IMR-90 (cell line): Measurements from ENCODE around the gene PLD1. TPM values are rescaled to one million over a fixed set of nuclear protein-coding genes. Genes with fewer than 3 reads are reported as not detected.

Source experiments
- ATAC-seq: fragments of 200-7000 bp; cut with Tn5 transposase; 2 replicates; pipeline ENCODE4 v1.9.1; 2020; ENCODE audit warnings: low read depth, mild to moderate bottlenecking, moderate library complexity
- BruUV-seq: library from RNA; stranded (reverse); fragments of 400-500 nt; replicated peaks from 2 replicates; lab custom pipeline; 2021; lab: Mats Ljungman, UMichigan
- CTCF ChIA-PET: fragments of 300-600 bp; formaldehyde crosslinking; extraction: SDS; loops from one replicate; lab custom pipeline; 2021; ENCODE audit warnings: antibody characterized with exemption; lab: Yijun Ruan, JAX
- POLR2A ChIA-PET: fragments of 300-600 bp; sonication (Branson Sonifier 250); formaldehyde crosslinking; loops from one replicate; lab custom pipeline; 2022; ENCODE audit warnings: antibody characterized with exemption; ENCODE audit not compliant: unreplicated experiment; lab: Charles Lee
- DNase-seq: peaks from one replicate; pipeline ENCODE4 v3.0.0; 2013
- H2AFZ ChIP-seq: replicated peaks from 2 replicates; pipeline ENCODE3; 2013; ENCODE audit warnings: low read length, mild to moderate bottlenecking; ENCODE audit not compliant: poor library complexity
- H2AK5ac ChIP-seq: 2 replicates; pipeline ENCODE4 v1.6.1; 2013; ENCODE audit warnings: low read depth, low read length, inconsistent platforms
- H2AK9ac ChIP-seq: replicated peaks from 2 replicates; pipeline ENCODE3; 2013; ENCODE audit warnings: mild to moderate bottlenecking, low read depth, low read length, moderate library complexity; ENCODE audit not compliant: poor library complexity
- H2BK120ac ChIP-seq: 2 replicates; pipeline ENCODE4 v1.6.1; 2013; ENCODE audit warnings: low read depth, low read length, inconsistent platforms
- H2BK15ac ChIP-seq: 3 replicates; pipeline ENCODE4 v1.6.1; 2013; ENCODE audit warnings: low read depth, low read length, inconsistent platforms
- H2BK20ac ChIP-seq: 2 replicates; pipeline ENCODE4 v1.6.1; 2013; ENCODE audit warnings: low read depth, mild to moderate bottlenecking, inconsistent platforms, low read length, moderate library complexity
- H2BK5ac ChIP-seq: 2 replicates; pipeline ENCODE4 v1.6.1; 2013; ENCODE audit warnings: mild to moderate bottlenecking, low read depth, low read length, inconsistent platforms; ENCODE audit not compliant: poor library complexity, severe bottlenecking
- H3K14ac ChIP-seq: replicated peaks from 2 replicates; pipeline ENCODE4 v1.6.1; 2013; ENCODE audit warnings: low read depth, low read length, inconsistent platforms
- H3K18ac ChIP-seq: 2 replicates; pipeline ENCODE4 v1.6.1; 2013; ENCODE audit warnings: low read depth, low read length, control low read depth
- H3K23ac ChIP-seq: 2 replicates; pipeline ENCODE4 v1.6.1; 2013; ENCODE audit warnings: low read depth, low read length, inconsistent platforms
- H3K27ac ChIP-seq: 2 replicates; pipeline ENCODE4 v1.5.1; 2013; ENCODE audit warnings: mild to moderate bottlenecking, control low read depth, low read length; ENCODE audit not compliant: insufficient read depth
- H3K27me3 ChIP-seq: 2 replicates; pipeline ENCODE4 v1.6.1; 2013; ENCODE audit warnings: low read length; ENCODE audit not compliant: control insufficient read depth, insufficient read depth
- H3K36me3 ChIP-seq: 2 replicates; pipeline ENCODE4 v1.6.1; 2013; ENCODE audit warnings: low read length, mixed read lengths; ENCODE audit not compliant: control insufficient read depth, insufficient read depth
- H3K4ac ChIP-seq: 2 replicates; pipeline ENCODE4 v1.6.1; 2013; ENCODE audit warnings: low read depth, low read length, inconsistent platforms
- H3K4me1 ChIP-seq: 2 replicates; pipeline ENCODE4 v1.6.1; 2013; ENCODE audit warnings: low read length, mixed read lengths; ENCODE audit not compliant: control insufficient read depth, insufficient read depth
- H3K4me2 ChIP-seq: 2 replicates; pipeline ENCODE4 v1.6.1; 2013; ENCODE audit warnings: low read depth, mild to moderate bottlenecking, control low read depth, low read length, moderate library complexity
- H3K4me3 ChIP-seq: 2 replicates; pipeline ENCODE4 v1.5.1; 2013; ENCODE audit warnings: low read depth, mild to moderate bottlenecking, control low read depth, low read length, moderate library complexity; ENCODE audit not compliant: insufficient read depth
- H3K56ac ChIP-seq: 2 replicates; pipeline ENCODE4 v1.6.1; 2013; ENCODE audit warnings: low read length, inconsistent platforms; ENCODE audit not compliant: insufficient read depth; ENCODE audit errors: extremely low read depth
- H3K79me1 ChIP-seq, 2 experiments: 2 replicates each; pipeline ENCODE4 v1.6.1; 2013; ENCODE audit warnings: low read length in 2 of 2, inconsistent platforms in 1 of 2, low read depth in 1 of 2
- H3K9ac ChIP-seq: 2 replicates; pipeline ENCODE4 v1.6.1; 2013; ENCODE audit warnings: low read depth, low read length, control low read depth
- H3K9me1 ChIP-seq: 2 replicates; pipeline ENCODE4 v1.6.1; 2013; ENCODE audit warnings: low read length, inconsistent platforms; ENCODE audit not compliant: insufficient read depth
- H3K9me3 ChIP-seq: 2 replicates; pipeline ENCODE4 v1.6.1; 2013; ENCODE audit warnings: low read length; ENCODE audit not compliant: control insufficient read depth, insufficient read depth
- H4K20me1 ChIP-seq: 2 replicates; pipeline ENCODE4 v1.6.1; 2013; ENCODE audit warnings: low read length, inconsistent platforms; ENCODE audit not compliant: insufficient read depth
- H4K5ac ChIP-seq: 2 replicates; pipeline ENCODE4 v1.6.1; 2013; ENCODE audit warnings: mild to moderate bottlenecking, low read depth, low read length, control low read depth
- H4K8ac ChIP-seq, 2 experiments: 2 replicates each; pipeline ENCODE4 v1.6.1; 2013; ENCODE audit warnings: low read depth in 2 of 2, low read length in 2 of 2, control low read depth in 1 of 2, inconsistent platforms in 1 of 2
- H4K91ac ChIP-seq: 2 replicates; pipeline ENCODE4 v1.6.1; 2013; ENCODE audit warnings: low read depth, low read length, inconsistent platforms; ENCODE audit not compliant: insufficient read depth
- BHLHE40 ChIP-seq: fragments of 150-350 bp; IDR thresholded peaks from 2 replicates; pipeline ENCODE4 v1.6.1; 2016; ENCODE audit warnings: mild to moderate bottlenecking, low read depth, low read length
- CEBPB ChIP-seq: IDR thresholded peaks from 2 replicates; pipeline ENCODE4 v1.6.1; 2012; ENCODE audit warnings: low read depth, low read length, improper control_type of control experiment
- CHD1 ChIP-seq: IDR thresholded peaks from 2 replicates; pipeline ENCODE4 v1.6.1; 2012; ENCODE audit warnings: low read depth, low read length, improper control_type of control experiment
- CTCF ChIP-seq: conservative IDR thresholded peaks from 2 replicates; pipeline ENCODE4 v1.5.1; 2012; ENCODE audit warnings: mild to moderate bottlenecking, low read depth, low read length, improper control_type of control experiment
- ELK1 ChIP-seq: fragments of 150-350 bp; IDR thresholded peaks from 2 replicates; pipeline ENCODE4 v1.6.1; 2016; ENCODE audit warnings: low read depth, mild to moderate bottlenecking, low read length, moderate library complexity, borderline replicate concordance
- FOS ChIP-seq: fragments of 150-350 bp; IDR thresholded peaks from 2 replicates; pipeline ENCODE4 v1.6.1; 2016; ENCODE audit warnings: low read depth, low read length
- MAFK ChIP-seq: IDR thresholded peaks from 2 replicates; pipeline ENCODE4 v1.6.1; 2012; ENCODE audit warnings: low read depth, low read length, improper control_type of control experiment
- MAZ ChIP-seq: IDR thresholded peaks from 2 replicates; pipeline ENCODE4 v1.6.1; 2012; ENCODE audit warnings: low read depth, mild to moderate bottlenecking, low read length, improper control_type of control experiment, moderate library complexity, borderline replicate concordance
- MXI1 ChIP-seq: IDR thresholded peaks from 2 replicates; pipeline ENCODE4 v1.6.1; 2012; ENCODE audit warnings: low read depth, mild to moderate bottlenecking, low read length, moderate library complexity, borderline replicate concordance
- NFE2L2 ChIP-seq: fragments of 150-350 bp; IDR thresholded peaks from 2 replicates; pipeline ENCODE4 v1.6.1; 2016; ENCODE audit warnings: low read depth, mild to moderate bottlenecking, low read length
- POLR2A ChIP-seq: IDR thresholded peaks from 2 replicates; pipeline ENCODE4 v1.6.1; 2012; ENCODE audit warnings: mild to moderate bottlenecking, low read depth, low read length
- RAD21 ChIP-seq: IDR thresholded peaks from 2 replicates; pipeline ENCODE4 v1.6.1; 2012; ENCODE audit warnings: low read length, improper control_type of control experiment
- RCOR1 ChIP-seq: IDR thresholded peaks from 2 replicates; pipeline ENCODE4 v1.6.1; 2012; ENCODE audit warnings: mild to moderate bottlenecking, low read length, improper control_type of control experiment; ENCODE audit not compliant: insufficient replicate concordance
- RFX5 ChIP-seq: IDR thresholded peaks from 2 replicates; pipeline ENCODE4 v1.8.0; 2012; ENCODE audit warnings: low read depth, mild to moderate bottlenecking, low read length, moderate library complexity
- USF2 ChIP-seq: fragments of 150-350 bp; IDR thresholded peaks from 2 replicates; pipeline ENCODE4 v1.6.1; 2017; ENCODE audit warnings: mild to moderate bottlenecking, antibody characterized with exemption, low read length, low read depth
- WGBS, 2 experiments: methylation state at CpG; one replicate each; pipeline versions ENCODE4 v1.1.5 to v1.1.7; 2013; ENCODE audit warnings: missing lambda C conversion rate in 2 of 2; ENCODE audit not compliant: insufficient read length in 1 of 2; ENCODE audit errors: extremely low coverage in 2 of 2; 5-methylcytosine and 5-hydroxymethylcytosine counted together
- dilution Hi-C: fragments of 300-500 bp; cut with HindIII; formaldehyde crosslinking; loops from one replicate; pipeline ENCODE4 v1.14.3; 2018; ENCODE audit warnings: low sequenced_read_pairs; ENCODE audit not compliant: unreplicated experiment
- in situ Hi-C: fragments of 300-500 bp; cut with MboI; formaldehyde crosslinking; loops from 3 replicates; pipeline ENCODE4 v1.14.3; 2019; ENCODE audit warnings: low sequenced_read_pairs, inconsistent platforms, mixed read lengths
- intact Hi-C: fragments of 100-400 bp; cut with micrococcal nuclease; formaldehyde crosslinking; loops from 2 replicates; pipeline ENCODE4 v1.10.0; 2022
- polyA plus RNA-seq, 3 experiments: library from polyadenylated mRNA; depleted of rRNA; stranded (reverse); fragments of >200 nt; gene quantifications; 2 replicates each; pipeline ENCODE4 v1.2.3, GENCODE V29; 2012; ENCODE audit warnings: low replicate concordance in 1 of 3
- total RNA-seq: library from RNA; depleted of rRNA; stranded (reverse); fragments of >200 nt; gene quantifications from 2 replicates; pipeline ENCODE4 v1.2.3, GENCODE V29; 2012

PLD1 gene
- total and polyA plus RNA-seq, 2 of the 4 experiments (the other 2 are of a cell fraction) = 3.3 to 9.7 TPM

GRCh38 chr3:171825222-171825828 lies 15.0 kb upstream of the PLD1 start:
- Histone ChIP-seq H3K4me2 (peak overlapping the region; percentile 62), H2BK5ac (peak overlapping the region; percentile 31), H3K56ac (no peak overlapping the region), H4K5ac (no peak overlapping the region; the same call in 1 of the 2 replicates), H2AFZ (no peak overlapping the region), H3K9me3 (no peaks in the 10 kb centered on the region), H3K4ac (peak overlapping the region; percentile 19), H3K4me1 (peaks cover 14% of the 10 kb centered on the region), H2BK15ac (no peak overlapping the region), H3K36me3 (no peaks in the 10 kb centered on the region), H3K23ac (peak overlapping the region; percentile 8; the same call in 1 of the 2 replicates), H2BK120ac (peak overlapping the region; percentile 44; the same call in 1 of the 2 replicates), H3K79me1 (no peaks in the 10 kb centered on the region), H2AK9ac (no peak overlapping the region), H3K18ac (peak overlapping the region; percentile 25), H3K27me3 (no peaks in the 10 kb centered on the region), H4K20me1 (no peaks in the 10 kb centered on the region), H4K91ac (no peak overlapping the region; the same call in 1 of the 2 replicates), H3K9ac (no peak overlapping the region), H4K8ac (peak overlapping the region in 1 of 2 experiments; percentile 28; a peak in 3 of 4 replicates), H2BK20ac (peak overlapping the region; percentile 28; the same call in 1 of the 2 replicates), H2AK5ac (0 out of 2 replicates have a peak overlapping the region, but pooled peaks have one; percentile 6), H3K14ac (no peak overlapping the region), H3K27ac (peak overlapping the region; percentile 57), H3K4me3 (no peak overlapping the region), H3K9me1 (peaks cover 4% of the 10 kb centered on the region; the same call in 1 of the 2 replicates)
- ChIA-PET CTCF (no interaction called here), POLR2A (no interaction called here)
- in situ Hi-C loops = no loop called here
- ATAC-seq (peak; percentile 77), DNase-seq (peak; percentile 96)
- WGBS, 2 experiments = 39% methylated on average over 3 of the region's 5 CpGs; no CpG with 5 or more reads in 1 of the 2 experiments
- dilution Hi-C loops = no loop called here
- intact Hi-C loops = no loop called here
- no TSS peak for BruUV-seq
- TF ChIP-seq POLR2A = no peak
- TF ChIP-seq CTCF = no peak
- no peak for TF ChIP-seq MAFK
- peak; percentile 68 for TF ChIP-seq MXI1
- TF ChIP-seq BHLHE40 = peak; percentile 54; the same call in 1 of the 2 replicates
- no peak for TF ChIP-seq RAD21
- peak; percentile 11; the same call in 1 of the 2 replicates for TF ChIP-seq MAZ
- no peak; the same call in 1 of the 2 replicates for TF ChIP-seq NFE2L2
- no peak for TF ChIP-seq CHD1
- no peak for TF ChIP-seq USF2
- TF ChIP-seq FOS = peak; percentile 43
- TF ChIP-seq RFX5 = no peak
- TF ChIP-seq CEBPB = peak; percentile 98
- TF ChIP-seq RCOR1 = no peak
- TF ChIP-seq ELK1 = no peak
